ENCODE measurements around the gene PNPLA7.

GRCh38 chr9:137558127-137558526, 7.9 kb upstream of the PNPLA7 start:
- TF ChIP-seq POLR2AphosphoS5 (IDR thresholded peaks at IDR 0.05; ENCODE audit: low read depth, low read length) = no peak
- no peak for TF ChIP-seq POLR2A (IDR thresholded peaks at IDR 0.05; ENCODE audit: low read depth, low read length)
- TF ChIP-seq TAF1 (IDR thresholded peaks at IDR 0.05; ENCODE audit: borderline replicate concordance, low read depth, low read length) = no peak

All from GM12892 (cell line).